Measurements from ENCODE around the gene PHLPP2.

Gene PHLPP2

DNA sequence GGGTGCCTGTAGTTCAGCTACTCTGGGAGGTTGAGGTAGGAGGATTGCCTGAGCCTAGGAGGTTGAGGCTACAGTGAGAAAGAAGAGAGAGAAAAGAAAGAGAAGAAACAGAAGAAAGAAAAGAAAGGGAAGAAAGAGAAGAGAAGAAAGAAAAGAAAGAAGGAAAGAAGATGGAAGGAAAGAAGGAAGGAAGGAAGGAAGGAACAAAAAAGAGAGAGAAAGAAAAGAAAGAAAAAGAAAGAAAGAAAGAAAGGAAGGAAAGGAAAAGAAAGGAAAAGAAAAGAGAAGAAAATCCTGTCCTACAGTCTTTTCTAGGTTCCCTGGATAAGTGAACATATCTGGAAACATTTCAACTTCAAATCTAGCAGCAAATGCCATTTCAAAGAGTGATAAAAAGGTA is 29.6 kb upstream of the PHLPP2 start:
- Histone ChIP-seq H3K27me3 (ENCODE audit: insufficient read depth, low read length) (no peaks in the 10 kb centered on the region), H4K8ac (ENCODE audit: low read depth, low read length) (no peak overlapping the region), H2AFZ (ENCODE audit: insufficient read depth, low read length, poor library complexity) (no peak overlapping the region), H3K4me1 (ENCODE audit: control insufficient read depth in 1 of 2, insufficient read depth in 2 of 2, low read length in 2 of 2) (no peaks in the 10 kb centered on the region), H2BK120ac (ENCODE audit: insufficient read depth, low read length, poor library complexity) (no peak overlapping the region), H2AK5ac (ENCODE audit: low read length) (no peak overlapping the region), H3K4ac (ENCODE audit: low read depth, low read length) (no peak overlapping the region), H2BK5ac (ENCODE audit: low read depth, low read length, poor library complexity) (no peak overlapping the region), H3K14ac (ENCODE audit: low read length) (no peak overlapping the region), H4K12ac (ENCODE audit: low read depth, low read length) (no peak overlapping the region), H4K91ac (ENCODE audit: low read depth, low read length) (no peak overlapping the region), H3K9me3 (ENCODE audit: insufficient read depth, low read depth, low read length) (no peaks in the 10 kb centered on the region), H3K9ac (ENCODE audit: low read length) (no peak overlapping the region), H3K27ac (ENCODE audit: low read depth, low read length) (no peak overlapping the region), H3K36me3 (ENCODE audit: control insufficient read depth in 1 of 2, insufficient read depth in 2 of 2, low read length in 2 of 2) (peaks cover 29 to 40% of the 10 kb centered on the region in 2 experiments), H2BK12ac (ENCODE audit: low read length) (no peak overlapping the region), H3K79me1 (ENCODE audit: low read length) (no peaks in the 10 kb centered on the region), H3K4me2 (ENCODE audit: low read length) (no peak overlapping the region), H3K23ac (ENCODE audit: low read length) (no peak overlapping the region), H3K4me3 (ENCODE audit: low read depth, low read length) (no peak overlapping the region), H3K18ac (ENCODE audit: low read length) (no peak overlapping the region), H3K79me2 (ENCODE audit: control insufficient read depth, insufficient read depth, low read length, poor library complexity) (no peaks in the 10 kb centered on the region)
- no peak for DNase-seq

GRCh38 chr16:71748226-71748625 is 23.7 kb upstream of the PHLPP2 start:
- no peaks in the 10 kb centered on the region for H3K27me3 ChIP-seq (ENCODE audit: insufficient read depth, low read length)
- H2BK5ac ChIP-seq (ENCODE audit: low read depth, low read length, poor library complexity), result no peak overlapping the region
- H4K12ac ChIP-seq (ENCODE audit: low read depth, low read length), result no peak overlapping the region
- H3K36me3 ChIP-seq (ENCODE audit: control insufficient read depth in 1 of 2, insufficient read depth in 2 of 2, low read length in 2 of 2), result peaks cover 29 to 36% of the 10 kb centered on the region in 2 experiments
- H2AFZ ChIP-seq (ENCODE audit: insufficient read depth, low read length, poor library complexity), result no peak overlapping the region
- H3K18ac ChIP-seq (ENCODE audit: low read length), result no peak overlapping the region
- no peak overlapping the region for H2BK120ac ChIP-seq (ENCODE audit: insufficient read depth, low read length, poor library complexity)
- H4K8ac ChIP-seq (ENCODE audit: low read depth, low read length), result no peak overlapping the region
- no peak overlapping the region for H3K23ac ChIP-seq (ENCODE audit: low read length)
- H2BK12ac ChIP-seq (ENCODE audit: low read length), result no peak overlapping the region
- H4K91ac ChIP-seq (ENCODE audit: low read depth, low read length), result no peak overlapping the region
- H3K9me3 ChIP-seq (ENCODE audit: insufficient read depth, low read depth, low read length), result no peaks in the 10 kb centered on the region
- DNase-seq, result no peak
- H3K4me3 ChIP-seq (ENCODE audit: low read depth, low read length), result no peak overlapping the region
- H2AK5ac ChIP-seq (ENCODE audit: low read length), result no peak overlapping the region
- no peaks in the 10 kb centered on the region for H3K79me1 ChIP-seq (ENCODE audit: low read length)
- no peak overlapping the region for H3K4me2 ChIP-seq (ENCODE audit: low read length)
- no CpG with 5 or more reads among the region's 4 CpGs for WGBS (ENCODE audit: extremely low coverage, insufficient coverage, insufficient read length)
- H3K4ac ChIP-seq (ENCODE audit: low read depth, low read length), result no peak overlapping the region
- H3K14ac ChIP-seq (ENCODE audit: low read length), result no peak overlapping the region
- no peaks in the 10 kb centered on the region for H3K4me1 ChIP-seq (ENCODE audit: control insufficient read depth in 1 of 2, insufficient read depth in 2 of 2, low read length in 2 of 2)
- no peaks in the 10 kb centered on the region for H3K79me2 ChIP-seq (ENCODE audit: control insufficient read depth, insufficient read depth, low read length, poor library complexity)
- H3K27ac ChIP-seq (ENCODE audit: low read depth, low read length), result no peak overlapping the region
- H3K9ac ChIP-seq (ENCODE audit: low read length), result no peak overlapping the region

GRCh38 chr16:71746442-71747046 is 22.0 kb upstream of the PHLPP2 start:
- peak; percentile 12 to 64 for DNase-seq
- Histone ChIP-seq H2AFZ (ENCODE audit: insufficient read depth, low read length, poor library complexity) (no peak overlapping the region), H3K4me1 (ENCODE audit: control insufficient read depth in 1 of 2, insufficient read depth in 2 of 2, low read length in 2 of 2) (no peaks in the 10 kb centered on the region), H4K91ac (ENCODE audit: low read depth, low read length) (no peak overlapping the region), H2BK120ac (ENCODE audit: insufficient read depth, low read length, poor library complexity) (no peak overlapping the region), H3K79me2 (ENCODE audit: control insufficient read depth, insufficient read depth, low read length, poor library complexity) (no peaks in the 10 kb centered on the region), H2BK5ac (ENCODE audit: low read depth, low read length, poor library complexity) (no peak overlapping the region), H3K14ac (ENCODE audit: low read length) (no peak overlapping the region), H3K9me3 (ENCODE audit: insufficient read depth, low read depth, low read length) (no peaks in the 10 kb centered on the region), H3K36me3 (ENCODE audit: control insufficient read depth in 1 of 2, insufficient read depth in 2 of 2, low read length in 2 of 2) (peaks cover 32 to 39% of the 10 kb centered on the region in 2 experiments), H3K23ac (ENCODE audit: low read length) (no peak overlapping the region), H3K9ac (ENCODE audit: low read length) (no peak overlapping the region), H3K27me3 (ENCODE audit: insufficient read depth, low read length) (no peaks in the 10 kb centered on the region), H3K4me2 (ENCODE audit: low read length) (no peak overlapping the region), H2AK5ac (ENCODE audit: low read length) (no peak overlapping the region), H3K79me1 (ENCODE audit: low read length) (no peaks in the 10 kb centered on the region), H2BK12ac (ENCODE audit: low read length) (no peak overlapping the region), H4K8ac (ENCODE audit: low read depth, low read length) (no peak overlapping the region), H3K18ac (ENCODE audit: low read length) (no peak overlapping the region), H3K27ac (ENCODE audit: low read depth, low read length) (no peak overlapping the region), H3K4me3 (ENCODE audit: low read depth, low read length) (no peak overlapping the region), H4K12ac (ENCODE audit: low read depth, low read length) (no peak overlapping the region), H3K4ac (ENCODE audit: low read depth, low read length) (no peak overlapping the region)
- WGBS (ENCODE audit: extremely low coverage, insufficient coverage, insufficient read length), result no CpG with 5 or more reads among the region's 7 CpGs

GRCh38 chr16:71738855-71739254 is 14.4 kb upstream of the PHLPP2 start:
- no peak overlapping the region for H4K91ac ChIP-seq (ENCODE audit: low read depth, low read length)
- H4K8ac ChIP-seq (ENCODE audit: low read depth, low read length), result no peak overlapping the region
- no peaks in the 10 kb centered on the region for H3K9me3 ChIP-seq (ENCODE audit: insufficient read depth, low read depth, low read length)
- H3K4me2 ChIP-seq (ENCODE audit: low read length), result no peak overlapping the region
- no peak overlapping the region for H3K9ac ChIP-seq (ENCODE audit: low read length)
- no peak overlapping the region for H4K12ac ChIP-seq (ENCODE audit: low read depth, low read length)
- no peak overlapping the region for H2AK5ac ChIP-seq (ENCODE audit: low read length)
- no peak for DNase-seq
- H2BK120ac ChIP-seq (ENCODE audit: insufficient read depth, low read length, poor library complexity), result no peak overlapping the region
- no peak overlapping the region for H3K4ac ChIP-seq (ENCODE audit: low read depth, low read length)
- H2AFZ ChIP-seq (ENCODE audit: insufficient read depth, low read length, poor library complexity), result no peak overlapping the region
- no peaks in the 10 kb centered on the region for H3K4me1 ChIP-seq (ENCODE audit: control insufficient read depth in 1 of 2, insufficient read depth in 2 of 2, low read length in 2 of 2)
- no CpG with 5 or more reads among the region's 4 CpGs for WGBS (ENCODE audit: extremely low coverage, insufficient coverage, insufficient read length)
- H3K18ac ChIP-seq (ENCODE audit: low read length), result no peak overlapping the region
- peaks cover 23 to 26% of the 10 kb centered on the region in 2 experiments for H3K36me3 ChIP-seq (ENCODE audit: control insufficient read depth in 1 of 2, insufficient read depth in 2 of 2, low read length in 2 of 2)
- no peaks in the 10 kb centered on the region for H3K27me3 ChIP-seq (ENCODE audit: insufficient read depth, low read length)
- H2BK12ac ChIP-seq (ENCODE audit: low read length), result no peak overlapping the region
- no peak overlapping the region for H3K23ac ChIP-seq (ENCODE audit: low read length)
- no peaks in the 10 kb centered on the region for H3K79me1 ChIP-seq (ENCODE audit: low read length)
- H3K79me2 ChIP-seq (ENCODE audit: control insufficient read depth, insufficient read depth, low read length, poor library complexity), result no peaks in the 10 kb centered on the region
- H3K27ac ChIP-seq (ENCODE audit: low read depth, low read length), result no peak overlapping the region
- H3K14ac ChIP-seq (ENCODE audit: low read length), result no peak overlapping the region
- no peak overlapping the region for H2BK5ac ChIP-seq (ENCODE audit: low read depth, low read length, poor library complexity)
- H3K4me3 ChIP-seq (ENCODE audit: low read depth, low read length), result no peak overlapping the region

Measured in trophoblast cell (in vitro differentiated cells and primary cell).